ENCODE measurements around the gene MARK3. TPM values are rescaled to one million over a fixed set of nuclear protein-coding genes. Genes with fewer than 3 reads are reported as not detected.

MARK3 gene
- total and polyA plus RNA-seq, 10 of the 15 experiments (the other 5 are each of a cell fraction or from before 2014, with no cell fraction given): 10.7 to 75.1 (median 41.4) TPM

DNA sequence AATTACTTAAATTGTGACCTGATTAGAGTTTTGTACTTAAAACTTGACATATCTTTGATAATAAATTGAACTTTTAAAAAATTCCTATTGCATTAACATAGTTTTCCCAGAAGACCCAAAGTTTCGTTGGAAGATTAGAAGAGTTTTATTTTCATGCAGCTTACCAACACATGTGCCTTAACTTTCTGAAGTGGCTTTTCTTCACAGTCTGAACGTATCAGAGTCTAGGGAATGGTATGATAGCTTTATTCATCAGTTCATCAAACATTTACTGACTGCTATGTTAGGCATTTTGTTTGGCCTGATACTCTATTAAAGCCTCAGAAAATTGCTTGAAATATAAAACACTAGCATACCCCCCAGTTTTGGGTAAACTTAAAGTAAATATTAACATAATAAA lies 65.2 kb downstream of the MARK3 start (continued):
- TF ChIP-seq, protein P1, sequence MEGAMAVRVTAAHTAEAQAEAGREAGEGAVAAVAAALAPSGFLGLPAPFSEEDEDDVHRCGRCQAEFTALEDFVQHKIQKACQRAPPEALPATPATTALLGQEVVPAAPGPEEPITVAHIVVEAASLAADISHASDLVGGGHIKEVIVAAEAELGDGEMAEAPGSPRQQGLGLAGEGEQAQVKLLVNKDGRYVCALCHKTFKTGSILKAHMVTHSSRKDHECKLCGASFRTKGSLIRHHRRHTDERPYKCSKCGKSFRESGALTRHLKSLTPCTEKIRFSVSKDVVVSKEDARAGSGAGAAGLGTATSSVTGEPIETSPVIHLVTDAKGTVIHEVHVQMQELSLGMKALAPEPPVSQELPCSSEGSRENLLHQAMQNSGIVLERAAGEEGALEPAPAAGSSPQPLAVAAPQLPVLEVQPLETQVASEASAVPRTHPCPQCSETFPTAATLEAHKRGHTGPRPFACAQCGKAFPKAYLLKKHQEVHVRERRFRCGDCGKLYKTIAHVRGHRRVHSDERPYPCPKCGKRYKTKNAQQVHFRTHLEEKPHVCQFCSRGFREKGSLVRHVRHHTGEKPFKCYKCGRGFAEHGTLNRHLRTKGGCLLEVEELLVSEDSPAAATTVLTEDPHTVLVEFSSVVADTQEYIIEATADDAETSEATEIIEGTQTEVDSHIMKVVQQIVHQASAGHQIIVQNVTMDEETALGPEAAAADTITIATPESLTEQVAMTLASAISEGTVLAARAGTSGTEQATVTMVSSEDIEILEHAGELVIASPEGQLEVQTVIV (IDR thresholded peaks at IDR 0.05; ENCODE audit: borderline replicate concordance, partially characterized antibody): no peak
- TF ChIP-seq, protein P2, sequence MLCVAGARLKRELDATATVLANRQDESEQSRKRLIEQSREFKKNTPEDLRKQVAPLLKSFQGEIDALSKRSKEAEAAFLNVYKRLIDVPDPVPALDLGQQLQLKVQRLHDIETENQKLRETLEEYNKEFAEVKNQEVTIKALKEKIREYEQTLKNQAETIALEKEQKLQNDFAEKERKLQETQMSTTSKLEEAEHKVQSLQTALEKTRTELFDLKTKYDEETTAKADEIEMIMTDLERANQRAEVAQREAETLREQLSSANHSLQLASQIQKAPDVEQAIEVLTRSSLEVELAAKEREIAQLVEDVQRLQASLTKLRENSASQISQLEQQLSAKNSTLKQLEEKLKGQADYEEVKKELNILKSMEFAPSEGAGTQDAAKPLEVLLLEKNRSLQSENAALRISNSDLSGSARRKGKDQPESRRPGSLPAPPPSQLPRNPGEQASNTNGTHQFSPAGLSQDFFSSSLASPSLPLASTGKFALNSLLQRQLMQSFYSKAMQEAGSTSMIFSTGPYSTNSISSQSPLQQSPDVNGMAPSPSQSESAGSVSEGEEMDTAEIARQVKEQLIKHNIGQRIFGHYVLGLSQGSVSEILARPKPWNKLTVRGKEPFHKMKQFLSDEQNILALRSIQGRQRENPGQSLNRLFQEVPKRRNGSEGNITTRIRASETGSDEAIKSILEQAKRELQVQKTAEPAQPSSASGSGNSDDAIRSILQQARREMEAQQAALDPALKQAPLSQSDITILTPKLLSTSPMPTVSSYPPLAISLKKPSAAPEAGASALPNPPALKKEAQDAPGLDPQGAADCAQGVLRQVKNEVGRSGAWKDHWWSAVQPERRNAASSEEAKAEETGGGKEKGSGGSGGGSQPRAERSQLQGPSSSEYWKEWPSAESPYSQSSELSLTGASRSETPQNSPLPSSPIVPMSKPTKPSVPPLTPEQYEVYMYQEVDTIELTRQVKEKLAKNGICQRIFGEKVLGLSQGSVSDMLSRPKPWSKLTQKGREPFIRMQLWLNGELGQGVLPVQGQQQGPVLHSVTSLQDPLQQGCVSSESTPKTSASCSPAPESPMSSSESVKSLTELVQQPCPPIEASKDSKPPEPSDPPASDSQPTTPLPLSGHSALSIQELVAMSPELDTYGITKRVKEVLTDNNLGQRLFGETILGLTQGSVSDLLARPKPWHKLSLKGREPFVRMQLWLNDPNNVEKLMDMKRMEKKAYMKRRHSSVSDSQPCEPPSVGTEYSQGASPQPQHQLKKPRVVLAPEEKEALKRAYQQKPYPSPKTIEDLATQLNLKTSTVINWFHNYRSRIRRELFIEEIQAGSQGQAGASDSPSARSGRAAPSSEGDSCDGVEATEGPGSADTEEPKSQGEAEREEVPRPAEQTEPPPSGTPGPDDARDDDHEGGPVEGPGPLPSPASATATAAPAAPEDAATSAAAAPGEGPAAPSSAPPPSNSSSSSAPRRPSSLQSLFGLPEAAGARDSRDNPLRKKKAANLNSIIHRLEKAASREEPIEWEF (IDR thresholded peaks at IDR 0.05; ENCODE audit: insufficient replicate concordance, low read depth, low read length): no peak
- TF ChIP-seq ZZZ3 (IDR thresholded peaks at IDR 0.05; ENCODE audit: control insufficient read depth, insufficient read length, low read depth) (no peak), SP1 (IDR thresholded peaks at IDR 0.05; ENCODE audit: low read depth, low read length) (no peak), RAD21 (IDR thresholded peaks at IDR 0.05; ENCODE audit: insufficient read depth, low read depth, low read length) (no peak), RAD51 (IDR thresholded peaks at IDR 0.05) (no peak), ASH2L (IDR thresholded peaks at IDR 0.05; ENCODE audit: borderline replicate concordance, low read depth) (no peak), FOXK2 (IDR thresholded peaks at IDR 0.05) (no peak)
- TF ChIP-seq, protein P3, sequence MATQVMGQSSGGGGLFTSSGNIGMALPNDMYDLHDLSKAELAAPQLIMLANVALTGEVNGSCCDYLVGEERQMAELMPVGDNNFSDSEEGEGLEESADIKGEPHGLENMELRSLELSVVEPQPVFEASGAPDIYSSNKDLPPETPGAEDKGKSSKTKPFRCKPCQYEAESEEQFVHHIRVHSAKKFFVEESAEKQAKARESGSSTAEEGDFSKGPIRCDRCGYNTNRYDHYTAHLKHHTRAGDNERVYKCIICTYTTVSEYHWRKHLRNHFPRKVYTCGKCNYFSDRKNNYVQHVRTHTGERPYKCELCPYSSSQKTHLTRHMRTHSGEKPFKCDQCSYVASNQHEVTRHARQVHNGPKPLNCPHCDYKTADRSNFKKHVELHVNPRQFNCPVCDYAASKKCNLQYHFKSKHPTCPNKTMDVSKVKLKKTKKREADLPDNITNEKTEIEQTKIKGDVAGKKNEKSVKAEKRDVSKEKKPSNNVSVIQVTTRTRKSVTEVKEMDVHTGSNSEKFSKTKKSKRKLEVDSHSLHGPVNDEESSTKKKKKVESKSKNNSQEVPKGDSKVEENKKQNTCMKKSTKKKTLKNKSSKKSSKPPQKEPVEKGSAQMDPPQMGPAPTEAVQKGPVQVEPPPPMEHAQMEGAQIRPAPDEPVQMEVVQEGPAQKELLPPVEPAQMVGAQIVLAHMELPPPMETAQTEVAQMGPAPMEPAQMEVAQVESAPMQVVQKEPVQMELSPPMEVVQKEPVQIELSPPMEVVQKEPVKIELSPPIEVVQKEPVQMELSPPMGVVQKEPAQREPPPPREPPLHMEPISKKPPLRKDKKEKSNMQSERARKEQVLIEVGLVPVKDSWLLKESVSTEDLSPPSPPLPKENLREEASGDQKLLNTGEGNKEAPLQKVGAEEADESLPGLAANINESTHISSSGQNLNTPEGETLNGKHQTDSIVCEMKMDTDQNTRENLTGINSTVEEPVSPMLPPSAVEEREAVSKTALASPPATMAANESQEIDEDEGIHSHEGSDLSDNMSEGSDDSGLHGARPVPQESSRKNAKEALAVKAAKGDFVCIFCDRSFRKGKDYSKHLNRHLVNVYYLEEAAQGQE (IDR thresholded peaks at IDR 0.05; ENCODE audit: low read depth, low read length): no peak
- TF ChIP-seq, protein P4, sequence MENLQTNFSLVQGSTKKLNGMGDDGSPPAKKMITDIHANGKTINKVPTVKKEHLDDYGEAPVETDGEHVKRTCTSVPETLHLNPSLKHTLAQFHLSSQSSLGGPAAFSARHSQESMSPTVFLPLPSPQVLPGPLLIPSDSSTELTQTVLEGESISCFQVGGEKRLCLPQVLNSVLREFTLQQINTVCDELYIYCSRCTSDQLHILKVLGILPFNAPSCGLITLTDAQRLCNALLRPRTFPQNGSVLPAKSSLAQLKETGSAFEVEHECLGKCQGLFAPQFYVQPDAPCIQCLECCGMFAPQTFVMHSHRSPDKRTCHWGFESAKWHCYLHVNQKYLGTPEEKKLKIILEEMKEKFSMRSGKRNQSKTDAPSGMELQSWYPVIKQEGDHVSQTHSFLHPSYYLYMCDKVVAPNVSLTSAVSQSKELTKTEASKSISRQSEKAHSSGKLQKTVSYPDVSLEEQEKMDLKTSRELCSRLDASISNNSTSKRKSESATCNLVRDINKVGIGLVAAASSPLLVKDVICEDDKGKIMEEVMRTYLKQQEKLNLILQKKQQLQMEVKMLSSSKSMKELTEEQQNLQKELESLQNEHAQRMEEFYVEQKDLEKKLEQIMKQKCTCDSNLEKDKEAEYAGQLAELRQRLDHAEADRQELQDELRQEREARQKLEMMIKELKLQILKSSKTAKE (IDR thresholded peaks at IDR 0.05; ENCODE audit: low read depth, poor library complexity, severe bottlenecking): no peak
- TF ChIP-seq, protein P5, sequence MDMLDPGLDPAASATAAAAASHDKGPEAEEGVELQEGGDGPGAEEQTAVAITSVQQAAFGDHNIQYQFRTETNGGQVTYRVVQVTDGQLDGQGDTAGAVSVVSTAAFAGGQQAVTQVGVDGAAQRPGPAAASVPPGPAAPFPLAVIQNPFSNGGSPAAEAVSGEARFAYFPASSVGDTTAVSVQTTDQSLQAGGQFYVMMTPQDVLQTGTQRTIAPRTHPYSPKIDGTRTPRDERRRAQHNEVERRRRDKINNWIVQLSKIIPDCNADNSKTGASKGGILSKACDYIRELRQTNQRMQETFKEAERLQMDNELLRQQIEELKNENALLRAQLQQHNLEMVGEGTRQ (IDR thresholded peaks at IDR 0.05; ENCODE audit: borderline replicate concordance, low read depth, low read length): no peak

Measured in GM12878 (cell line).